GM12878 (cell line): ENCODE measurements around the gene LY9. TPM values are rescaled to one million over a fixed set of nuclear protein-coding genes. Genes with fewer than 3 reads are reported as not detected.
A peak's percentile ranks its signal among the peaks of the same experiment; 100 is the strongest.

Source experiments
- ATAC-seq: fragments of 200-7000 bp; cut with Tn5 transposase; 3 replicates; pipeline ENCODE4 v1.9.1; 2020; ENCODE audit warnings: mild to moderate bottlenecking, moderate library complexity
- BruUV-seq: library from RNA; stranded (reverse); fragments of 400-500 nt; replicated peaks from 2 replicates; lab custom pipeline; 2021; lab: Mats Ljungman, UMichigan
- CTCF ChIA-PET: fragments of 300-600 bp; sonication (Branson Sonifier 250); formaldehyde crosslinking; extraction: SDS; loops from one replicate; lab custom pipeline; 2021; ENCODE audit warnings: inconsistent platforms; lab: Yijun Ruan, JAX
- POLR2A ChIA-PET: fragments of 350-600 bp; formaldehyde crosslinking; extraction: SDS; loops from one replicate; lab custom pipeline; 2021; ENCODE audit warnings: inconsistent platforms; lab: Charles Lee
- RAD21 ChIA-PET: fragments of 300-600 bp; sonication (Branson Sonifier 250); formaldehyde crosslinking; loops from one replicate; lab custom pipeline; 2023; ENCODE audit warnings: antibody characterized with exemption; ENCODE audit not compliant: unreplicated experiment; lab: Charles Lee
- SMC1A ChIA-PET: fragments of 300-600 bp; sonication (Branson Sonifier 250); formaldehyde crosslinking; loops from one replicate; lab custom pipeline; 2023; ENCODE audit not compliant: unreplicated experiment, uncharacterized antibody; lab: Charles Lee
- DNase-seq: peaks from one replicate; pipeline ENCODE4 v3.0.0-alpha.2; 2011; ENCODE audit warnings: low read depth, low spot score
- FAIRE-seq: peaks from 3 replicates; lab custom pipeline; 2011; peaks lifted over from hg19 to GRCh38; lab: Jason Lieb, UNC
- H2AFZ ChIP-seq: 2 replicates; pipeline ENCODE4 v1.6.0; 2011; ENCODE audit warnings: low read depth, low read length, control low read depth; ENCODE audit not compliant: control insufficient read depth
- H3K27ac ChIP-seq: 2 replicates; pipeline ENCODE4 v1.5.1; 2011; ENCODE audit warnings: control low read depth; ENCODE audit not compliant: control insufficient read depth, insufficient read depth
- H3K27me3 ChIP-seq, 2 experiments: replicated peaks in 1 of 2; 2 replicates each; pipeline versions ENCODE4 v1.6.0 to v1.6.1; 2011; ENCODE audit warnings: low read length in 1 of 2; ENCODE audit not compliant: control insufficient read depth in 2 of 2, insufficient read depth in 2 of 2
- H3K36me3 ChIP-seq, 2 experiments: 2 replicates each; pipeline ENCODE4 v1.5.1; 2011; ENCODE audit warnings: low read length in 1 of 2; ENCODE audit not compliant: control insufficient read depth in 2 of 2, insufficient read depth in 2 of 2
- H3K4me1 ChIP-seq: 2 replicates; pipeline ENCODE4 v1.6.1; 2011; ENCODE audit warnings: mild to moderate bottlenecking, low read length, moderate library complexity, mixed read lengths; ENCODE audit not compliant: control insufficient read depth, insufficient read depth
- H3K4me2 ChIP-seq: 2 replicates; pipeline ENCODE4 v1.6.0; 2011; ENCODE audit warnings: control low read depth; ENCODE audit not compliant: control insufficient read depth, insufficient read depth
- H3K4me3 ChIP-seq: fragments of 200-600 bp; sonication (generic); 2 replicates; pipeline ENCODE4 v1.5.1; 2016
- H3K79me2 ChIP-seq: 2 replicates; pipeline ENCODE4 v1.6.0; 2011; ENCODE audit warnings: low read length; ENCODE audit not compliant: control insufficient read depth, insufficient read depth
- H3K9ac ChIP-seq: 2 replicates; pipeline ENCODE4 v1.8.0; 2011; ENCODE audit warnings: low read length, control low read depth, mixed read lengths; ENCODE audit not compliant: control insufficient read depth, insufficient read depth
- H3K9me3 ChIP-seq: replicated peaks from 3 replicates; pipeline ENCODE4 v1.5.1; 2011; ENCODE audit warnings: mild to moderate bottlenecking, low read length; ENCODE audit not compliant: control insufficient read depth, insufficient read depth
- H4K20me1 ChIP-seq: 2 replicates; pipeline ENCODE4 v1.6.0; 2011; ENCODE audit not compliant: control insufficient read depth, insufficient read depth
- CBX5 ChIP-seq: sonication (generic); IDR thresholded peaks from 2 replicates; pipeline ENCODE4 v1.6.1; 2016; ENCODE audit warnings: low read depth, moderate library complexity, mild to moderate bottlenecking, inconsistent platforms
- CTCF ChIP-seq, 3 experiments: IDR thresholded peaks in 2 of 3; conservative IDR thresholded peaks in 1 of 3; 2 replicates each; pipeline ENCODE4 v1.5.1; 2011; ENCODE audit warnings: low read depth in 3 of 3, low read length in 3 of 3, mild to moderate bottlenecking in 3 of 3, control low read depth in 2 of 3, moderate library complexity in 2 of 3, inconsistent platforms in 1 of 3, mixed read lengths in 1 of 3; ENCODE audit not compliant: control insufficient read depth in 2 of 3, insufficient read depth in 1 of 3; ENCODE audit errors: extremely low read depth in 1 of 3
- POLR2A ChIP-seq: IDR thresholded peaks from 2 replicates; pipeline ENCODE4 v1.6.1; 2011; ENCODE audit warnings: low read depth, mild to moderate bottlenecking, low read length
- RAD21 ChIP-seq: IDR thresholded peaks from 2 replicates; pipeline ENCODE4 v1.6.1; 2011; ENCODE audit warnings: mild to moderate bottlenecking, low read depth, low read length, moderate library complexity; ENCODE audit not compliant: insufficient read depth
- ZNF622 ChIP-seq: fragments of 450-650 bp; IDR thresholded peaks from 2 replicates; pipeline ENCODE4 v1.6.1; 2017; ENCODE audit warnings: mild to moderate bottlenecking, inconsistent platforms
- WGBS: methylation state at CpG from one replicate; pipeline ENCODE4 v1.1.6; 2016; ENCODE audit warnings: low lambda C conversion rate; ENCODE audit not compliant: insufficient replicate concordance, insufficient coverage; ENCODE audit errors: missing lambda C conversion rate; 5-methylcytosine and 5-hydroxymethylcytosine counted together
- in situ Hi-C: fragments of 300-500 bp; cut with MboI; formaldehyde crosslinking; loops from 9 replicates; pipeline ENCODE4 v1.14.3; 2018; ENCODE audit warnings: mixed read lengths
- intact Hi-C: fragments of 100-400 bp; cut with micrococcal nuclease; formaldehyde crosslinking; loops from one replicate; pipeline ENCODE4 v1.14.2; 2022; ENCODE audit not compliant: unreplicated experiment
- polyA plus RNA-seq, 11 experiments: library from polyadenylated mRNA; depleted of rRNA in 4 of 11; unstranded in 6 of 11; stranded (reverse) in 5 of 11; fragments of >200 nt; fragmentation: Nextera tagmentation in 4 of 11; fragmentation: Illumina TruSeq in 1 of 11; extraction: Ambion mirVana in 4 of 11; extraction: Trizol in 1 of 11; gene quantifications; 1 replicate in 1 of 11; 2 replicates in 10 of 11; pipeline versions ENCODE4 v1.2.1 to v1.2.3, GENCODE V29; 2011 to 2016; ENCODE audit warnings: inconsistent platforms in 2 of 11, missing spikeins in 2 of 11, low read depth in 1 of 11
- total RNA-seq, 4 experiments: library from RNA; depleted of rRNA in 3 of 4; stranded (reverse); fragments of >200 nt in 3 of 4; fragmentation: Illumina TruSeq in 1 of 4; extraction: Trizol in 1 of 4; gene quantifications; 2 replicates each; pipeline versions ENCODE4 v1.2.1 to v1.2.3, GENCODE V29; 2013 to 2021

The LY9 gene
- total and polyA plus RNA-seq, 10 of the 15 experiments (the other 5 are each of a cell fraction or from before 2014, with no cell fraction given), result 2.7 to 12.5 (median 9.0) TPM

GRCh38 chr1:160819186-160819585 is 23.2 kb downstream of the LY9 start:
- Histone ChIP-seq H3K36me3 (no peaks in the 10 kb centered on the region), H3K79me2 (no peaks in the 10 kb centered on the region), H3K27me3 (no peaks in the 10 kb centered on the region), H3K27ac (no peak overlapping the region), H3K4me2 (no peak overlapping the region), H3K4me3 (no peak overlapping the region), H4K20me1 (no peaks in the 10 kb centered on the region), H3K9me3 (no peaks in the 10 kb centered on the region)
- SMC1A ChIA-PET, result interaction anchor here (0.8 to 3.1 kb wide), 8 partner anchors 10 to 134 kb away, joined by 3 to 15 read pairs (median 4); no protein-coding TSS in a partner anchor
- intact Hi-C loops, result no loop called here
- CTCF ChIA-PET, result interaction anchor here (0.6 to 3.9 kb wide), 9 partner anchors 8 to 133 kb away, joined by 3 to 20 read pairs (median 6); no protein-coding TSS in a partner anchor
- in situ Hi-C loops, result no loop called here
- 58% methylated on average over 3 of the region's 3 CpGs for WGBS
- BruUV-seq, result no TSS peak
- POLR2A ChIA-PET, result interaction anchor here (1.2 kb wide), 1 partner anchor 40 kb away, joined by 4 read pairs; no protein-coding TSS in a partner anchor
- TF ChIP-seq ZNF622, result no peak
- TF ChIP-seq, all 136 proteins: peak for 0
- H2AFZ ChIP-seq, result no peak overlapping the region
- DNase-seq (no peak), ATAC-seq (no peak), FAIRE-seq (no peak)
- no peak overlapping the region for H3K9ac ChIP-seq
- RAD21 ChIA-PET, result interaction anchor here (1.1 to 1.9 kb wide), 6 partner anchors 12 to 132 kb away, joined by 3 to 4 read pairs (median 3); no protein-coding TSS in a partner anchor
- no peaks in the 10 kb centered on the region for H3K4me1 ChIP-seq

- WGBS, result 97% methylated on average over 8 of the region's 8 CpGs
- Histone ChIP-seq H3K4me1 (no peaks in the 10 kb centered on the region), H3K27me3 (no peaks in the 10 kb centered on the region), H3K9me3 (no peaks in the 10 kb centered on the region), H3K36me3 (no peaks in the 10 kb centered on the region), H3K27ac (no peak overlapping the region), H3K79me2 (no peaks in the 10 kb centered on the region), H3K9ac (no peak overlapping the region), H2AFZ (no peak overlapping the region), H4K20me1 (no peaks in the 10 kb centered on the region), H3K4me3 (no peak overlapping the region), H3K4me2 (no peak overlapping the region)
- FAIRE-seq (no peak), ATAC-seq (no peak), DNase-seq (no peak)
- no TSS peak for BruUV-seq
- POLR2A ChIA-PET, result no interaction called here
- RAD21 ChIA-PET, result interaction anchor here (1.2 kb wide), 1 partner anchor 40 kb away, joined by 3 read pairs; no protein-coding TSS in a partner anchor
- SMC1A ChIA-PET, result interaction anchor here (1.0 to 1.1 kb wide), 2 partner anchors 10 to 130 kb away, joined by 3 read pairs; no protein-coding TSS in a partner anchor
- in situ Hi-C loops (no loop called here), intact Hi-C loops (no loop called here)
- TF ChIP-seq POLR2A (no peak), CBX5 (no peak), RAD21 (peak; percentile 37; the same call in 1 of the 2 replicates), CTCF (IDR thresholded peaks at IDR 0.05 in 2 of 3, conservative IDR thresholded peaks at IDR 0.05 in 1 of 3; ENCODE audit: control insufficient read depth in 2 of 3, extremely low read depth in 1 of 3, insufficient read depth in 1 of 3, low read depth in 3 of 3, low read length in 3 of 3) (peak in 1 of 3 experiments; percentile 21; a peak in 1 of 6 replicates)
- CTCF ChIA-PET, result interaction anchor here (2.1 kb wide), 1 partner anchor 10 kb away, joined by 5 read pairs; no protein-coding TSS in a partner anchor
Measured at GRCh38 chr1:160821627-160822026, 25.7 kb downstream of the LY9 start.
